Stimulated activated CD4-positive, alpha-beta T cell treated with anti-CD3 and anti-CD28 coated beads, Interleukin-12 subunit alpha, Interleukin-12 subunit beta, amount 100 ng/mL, for 48 hours (primary cell): ENCODE results near the gene CCS.
A peak's percentile ranks its signal among the peaks of the same experiment; 100 is the strongest.
"Not testable (repeated sequence)": the region's sequence is repeated elsewhere in the genome, so short reads cannot be mapped to it uniquely, and the experiment has no call there.

Experiments
- DNase-seq, 3 donors: peaks; one replicate each; pipeline ENCODE4 v3.0.0-alpha.2; 2020; ENCODE audit warnings: low read depth in 2 of 3, low spot score in 1 of 3

CCS gene

DNA sequence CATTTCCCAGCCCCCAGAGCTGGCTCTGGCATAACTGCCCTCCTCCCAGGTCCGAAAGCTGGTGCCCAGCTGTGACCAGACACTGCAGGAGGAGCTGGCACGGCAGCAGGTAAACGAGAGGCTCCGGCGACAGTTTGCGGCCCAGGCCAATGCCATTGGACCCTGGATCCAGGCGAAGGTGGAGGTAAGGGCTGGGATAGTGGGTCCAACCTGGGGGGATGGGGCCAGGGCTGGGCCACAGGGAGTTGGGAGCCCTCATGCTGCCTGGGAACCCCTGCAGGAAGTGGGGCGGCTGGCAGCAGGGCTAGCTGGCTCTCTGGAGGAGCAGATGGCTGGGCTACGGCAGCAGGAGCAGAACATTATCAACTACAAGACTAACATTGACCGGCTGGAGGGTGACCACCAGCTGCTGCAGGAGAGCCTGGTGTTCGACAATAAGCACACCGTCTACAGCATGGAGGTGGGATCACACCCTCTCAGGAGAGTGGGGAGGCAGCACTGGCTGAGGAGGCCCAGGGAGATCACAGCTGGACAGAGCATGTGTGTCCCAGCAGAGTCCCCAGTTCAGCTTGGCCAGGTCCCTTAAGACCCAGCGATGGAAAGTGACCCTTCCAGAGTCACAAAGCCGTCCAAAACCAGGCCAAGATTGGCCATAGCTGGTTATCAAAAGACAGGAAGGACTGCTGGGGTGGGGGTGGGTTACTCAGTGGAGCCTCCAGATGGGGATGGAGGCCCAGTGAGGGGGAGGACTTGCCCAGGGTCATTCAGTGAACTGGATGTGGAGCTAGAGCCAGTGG, 31.6 kb upstream of the CCS start:
- no peak for DNase-seq

DNA sequence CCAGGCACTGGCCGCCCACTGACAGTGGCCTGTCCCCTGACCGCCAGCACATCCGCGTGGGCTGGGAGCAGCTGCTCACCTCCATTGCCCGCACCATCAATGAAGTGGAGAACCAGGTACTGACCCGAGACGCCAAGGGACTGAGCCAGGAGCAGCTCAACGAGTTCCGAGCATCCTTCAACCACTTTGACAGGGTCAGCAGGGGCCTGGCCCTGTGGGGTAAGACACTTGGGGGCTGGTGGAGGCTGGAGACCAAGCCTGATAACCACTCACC, 31.1 kb upstream of the CCS start:
- no peak for DNase-seq

DNA sequence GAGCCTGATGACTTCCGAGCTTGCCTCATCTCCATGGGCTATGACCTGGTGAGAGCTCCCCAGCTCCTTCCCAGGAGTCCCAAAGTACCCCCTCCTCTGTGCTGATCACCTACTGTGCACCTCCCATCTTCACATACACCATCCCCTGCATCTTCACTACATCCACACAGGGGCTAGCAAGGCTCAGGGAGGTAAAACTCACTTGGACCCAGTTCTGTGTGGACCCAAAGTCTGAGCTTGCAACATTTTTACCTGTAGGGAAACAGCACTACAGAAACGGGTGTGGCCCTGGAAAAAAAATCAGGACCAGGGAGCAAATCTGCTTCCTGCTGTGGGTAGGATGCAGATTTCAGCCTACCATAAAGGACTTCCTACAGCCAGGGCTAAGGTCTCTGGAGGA, 30.7 kb upstream of the CCS start:
- DNase-seq: no peak

DNA sequence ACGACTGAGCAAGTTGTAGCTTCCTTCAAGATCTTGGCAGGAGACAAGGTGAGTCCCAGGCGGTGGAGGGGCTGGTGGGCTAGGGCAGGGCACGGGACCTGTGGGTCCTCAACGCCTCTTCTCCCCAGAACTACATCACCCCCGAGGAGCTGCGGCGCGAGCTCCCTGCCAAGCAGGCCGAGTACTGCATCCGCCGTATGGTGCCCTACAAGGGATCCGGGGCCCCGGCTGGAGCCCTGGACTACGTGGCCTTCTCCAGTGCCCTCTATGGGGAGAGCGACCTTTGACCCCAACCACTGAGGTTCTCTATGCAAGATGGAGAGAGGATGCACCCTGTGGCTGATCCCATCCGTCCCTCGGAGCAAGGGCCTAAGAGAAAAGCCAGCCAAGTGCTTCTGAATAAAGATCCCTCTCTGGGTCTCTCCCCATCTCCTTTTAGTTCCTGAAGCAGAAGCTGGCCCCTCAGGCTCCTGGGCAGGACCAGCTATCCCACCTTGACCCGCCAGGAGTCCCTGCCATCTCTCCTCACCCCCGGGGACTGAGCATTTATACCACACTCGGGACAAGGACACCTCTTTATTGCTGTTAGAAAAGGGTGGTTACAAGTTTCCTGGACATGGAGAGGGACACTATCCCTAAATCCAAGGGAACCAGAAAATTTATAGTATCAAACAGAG, 29.9 kb upstream of the CCS start:
- no peak for DNase-seq

DNA sequence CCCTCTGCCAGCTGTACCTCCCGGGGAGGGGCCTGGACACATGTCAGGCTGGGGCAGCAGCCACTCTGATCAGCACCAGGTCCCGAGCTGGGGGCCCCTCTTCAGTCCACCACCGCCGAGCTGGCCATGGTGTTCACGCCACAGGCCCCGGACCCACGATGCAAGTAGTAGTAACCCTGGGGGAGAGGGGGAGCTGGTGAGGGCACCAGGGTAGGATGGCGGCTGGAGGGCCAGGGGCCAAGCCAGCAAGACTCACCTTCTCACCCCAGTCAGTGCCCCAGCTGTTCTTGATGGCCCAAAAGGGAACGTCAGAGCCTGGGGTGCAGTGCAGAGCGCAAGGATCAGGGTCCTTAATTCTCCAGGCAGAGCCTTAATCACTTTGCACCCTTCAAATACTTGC, 29.2 kb upstream of the CCS start:
- no peak for DNase-seq

DNA sequence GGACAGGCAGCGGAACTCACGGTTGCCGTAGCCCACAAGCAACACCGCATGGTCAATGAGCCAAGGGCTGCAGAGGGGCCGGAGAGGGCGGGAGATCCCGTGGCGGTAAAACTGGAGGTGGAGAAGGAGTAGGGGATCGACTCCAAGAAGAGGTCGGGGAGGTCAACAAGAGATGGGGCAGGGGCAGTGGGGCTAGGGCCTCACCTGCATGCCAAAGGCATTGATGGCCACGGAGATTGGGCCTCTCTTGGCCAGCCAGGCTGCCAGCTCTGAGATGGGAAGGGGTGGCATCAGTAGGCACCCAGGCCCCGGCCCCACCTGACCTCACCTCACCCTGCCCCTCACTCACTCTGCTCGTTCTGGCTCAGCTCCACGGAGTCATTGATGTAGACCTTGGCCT, 28.4 kb upstream of the CCS start:
- no peak for DNase-seq

DNA sequence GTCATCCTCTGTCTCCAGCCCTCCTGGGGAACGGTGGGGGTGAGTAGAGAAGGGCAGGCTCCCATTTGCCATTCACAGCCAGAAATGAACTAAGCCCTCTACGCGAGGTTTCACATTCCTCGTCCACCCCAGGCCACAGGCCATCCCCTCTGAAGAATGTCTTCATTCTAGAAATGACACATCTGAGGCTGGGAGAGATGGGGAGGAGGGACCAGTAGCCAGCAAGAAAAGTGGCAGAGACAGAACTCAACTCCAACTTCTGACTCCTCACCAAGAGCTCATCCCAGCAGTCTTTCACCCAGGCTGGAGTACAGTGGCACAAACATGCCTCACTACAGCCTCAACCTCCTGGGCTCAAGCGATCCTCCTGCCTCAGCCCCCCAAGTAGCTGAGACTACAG, 28.0 kb upstream of the CCS start:
- no peak for DNase-seq

DNA sequence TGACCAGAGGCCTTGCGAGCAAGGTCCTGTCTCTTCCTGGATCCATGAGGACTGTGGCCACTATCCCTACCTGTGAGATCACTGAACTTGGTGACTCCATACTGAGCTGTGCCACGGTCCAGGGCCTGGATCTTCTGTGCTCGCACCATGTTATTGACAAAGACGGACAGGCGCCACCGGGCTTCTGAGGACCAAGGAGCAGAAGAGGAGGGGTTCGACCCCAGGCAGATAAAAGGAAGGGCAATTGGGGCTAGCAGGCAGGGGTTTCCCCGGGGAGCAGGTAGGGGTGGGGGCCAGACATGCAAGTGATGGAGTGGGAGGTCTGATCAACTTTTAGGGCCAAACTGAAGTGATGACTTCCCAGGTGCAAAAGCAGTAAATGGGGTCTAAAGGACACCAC, 26.8 kb upstream of the CCS start:
- DNase-seq: no peak

DNA sequence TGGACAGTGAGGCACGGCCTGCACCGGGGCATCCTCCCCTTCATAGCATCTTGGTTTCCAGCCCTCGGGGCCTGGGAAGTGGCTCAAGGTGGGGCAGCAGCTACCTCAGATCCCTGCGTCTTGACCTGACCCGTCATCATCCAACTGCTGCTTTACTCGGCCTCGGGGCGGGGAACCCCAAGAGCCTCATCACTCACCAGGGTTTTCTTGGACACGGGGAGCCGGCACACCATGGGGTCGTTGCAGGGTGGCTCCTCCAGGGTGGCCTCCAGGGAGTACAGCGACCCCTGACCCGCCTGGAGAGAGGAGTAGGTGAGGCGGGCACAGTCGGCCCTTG, 25.2 kb upstream of the CCS start:
- no peak for DNase-seq

DNA sequence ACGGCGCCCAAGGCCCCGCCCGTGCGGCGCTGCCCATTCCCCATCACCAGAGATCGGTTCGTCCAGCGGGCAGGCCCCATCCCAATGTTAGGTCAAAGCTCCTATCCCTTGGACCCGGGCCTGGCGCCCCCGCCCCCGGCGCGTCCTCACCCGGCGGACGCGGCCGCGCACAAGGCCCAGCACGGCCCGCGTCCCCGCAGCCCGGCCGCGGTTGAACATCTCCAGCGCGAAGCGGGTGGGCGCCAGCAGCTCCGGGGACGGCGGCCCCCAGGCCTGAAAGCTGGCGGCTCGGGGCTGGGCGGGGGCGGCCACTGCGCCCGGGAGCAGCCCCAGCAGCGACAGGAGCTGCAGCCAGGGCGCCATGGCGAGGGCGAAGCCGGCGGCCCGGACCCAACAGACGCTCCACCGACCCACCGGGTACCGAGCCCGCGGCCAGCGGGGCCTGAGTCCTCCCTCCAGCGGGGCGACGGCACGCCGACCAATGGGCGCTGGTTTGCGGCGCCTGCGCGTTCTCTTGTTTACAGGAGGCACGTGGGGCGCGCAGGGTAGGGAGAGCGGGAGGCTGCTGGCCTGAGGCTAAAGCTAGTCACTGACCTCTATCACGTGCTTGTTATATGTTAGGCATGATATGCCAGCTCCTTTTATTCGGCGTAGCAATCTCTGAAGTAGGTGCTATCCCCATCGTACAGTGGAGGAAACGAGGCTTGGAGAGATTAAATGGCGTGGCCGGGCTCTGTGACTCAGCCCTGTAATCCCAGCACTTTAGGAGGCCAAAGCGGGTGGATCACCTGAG, 24.7 kb upstream of the CCS start, which contains the start of gene CTSF:
Gene CTSF (minus strand): TSS at position 483 of the 793 bp plus-strand sequence. CDS start 120 bp downstream, at position 363.
- peak; percentile 35 to 68 (median 50) for DNase-seq

DNA sequence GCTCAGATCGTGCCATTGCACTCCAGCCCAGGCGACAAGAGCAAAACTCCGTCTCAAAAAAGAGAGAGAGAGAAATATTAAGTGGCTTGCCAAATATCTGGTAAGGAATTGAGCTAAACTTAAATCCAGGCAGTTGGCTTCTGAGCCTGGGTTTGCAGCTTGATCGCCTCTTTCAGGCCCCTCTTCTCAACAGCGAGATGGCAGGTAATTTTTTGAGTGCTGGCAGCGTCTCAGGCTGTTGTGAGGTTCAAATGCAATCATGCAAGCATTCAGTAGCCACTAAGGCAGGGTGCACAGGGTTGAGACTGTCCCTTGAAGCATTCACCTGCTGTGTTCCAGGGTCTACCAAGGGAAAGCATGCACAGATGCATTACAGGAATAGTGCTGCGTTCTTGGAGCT, 23.9 kb upstream of the CCS start:
- DNase-seq: no peak

DNA sequence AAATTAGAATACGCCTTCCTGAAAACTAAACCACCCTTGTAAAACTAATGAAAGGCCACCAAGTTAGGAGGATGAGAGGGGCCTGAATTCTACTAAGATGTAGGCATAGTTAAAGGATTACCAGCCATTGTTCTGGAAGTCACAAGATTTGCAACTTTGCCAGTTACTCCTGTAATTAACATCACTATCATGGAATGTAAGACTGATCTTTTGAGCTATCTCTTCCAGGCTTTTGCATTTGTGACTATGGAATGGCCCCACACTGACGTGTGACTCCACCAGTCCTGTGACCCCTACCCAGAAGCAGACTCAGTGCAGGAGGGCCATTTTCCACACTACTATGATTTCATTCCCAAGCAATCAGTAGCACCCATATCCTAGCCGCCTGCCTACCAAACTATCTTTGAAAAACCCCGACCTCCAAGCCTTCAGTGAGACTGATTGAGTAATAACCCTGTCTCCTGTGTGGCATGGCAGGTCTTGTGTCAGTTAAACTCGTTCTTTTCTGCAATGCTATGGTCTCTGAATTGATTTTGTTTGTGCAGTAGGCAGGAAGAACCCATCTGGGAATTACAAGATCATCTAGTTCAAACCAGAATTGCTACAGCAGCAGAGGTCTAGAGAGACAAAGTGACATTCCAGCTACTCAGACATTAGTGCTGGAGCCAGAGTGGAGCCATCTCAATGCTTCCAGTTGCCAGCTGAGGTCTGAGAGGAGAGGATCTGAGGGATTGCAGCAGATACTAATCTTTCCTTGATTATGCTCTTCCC, 22.7 kb upstream of the CCS start:
- DNase-seq: no peak

DNA sequence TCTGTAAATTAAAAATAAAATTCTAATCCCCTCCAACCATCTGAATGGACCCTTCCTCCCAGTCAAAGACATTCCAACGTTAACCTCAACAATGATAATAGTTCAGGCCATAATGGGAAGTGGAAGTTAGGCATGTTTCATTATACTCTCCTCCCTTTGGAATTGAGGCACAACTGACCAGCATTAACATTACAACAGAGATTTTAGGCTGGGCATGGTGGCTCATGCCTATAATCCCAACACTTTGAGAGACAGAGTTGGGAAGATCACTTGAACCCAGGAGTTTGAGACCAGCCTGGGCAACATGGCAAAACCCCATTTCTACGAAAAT, 22.2 kb upstream of the CCS start:
- no peak for DNase-seq

DNA sequence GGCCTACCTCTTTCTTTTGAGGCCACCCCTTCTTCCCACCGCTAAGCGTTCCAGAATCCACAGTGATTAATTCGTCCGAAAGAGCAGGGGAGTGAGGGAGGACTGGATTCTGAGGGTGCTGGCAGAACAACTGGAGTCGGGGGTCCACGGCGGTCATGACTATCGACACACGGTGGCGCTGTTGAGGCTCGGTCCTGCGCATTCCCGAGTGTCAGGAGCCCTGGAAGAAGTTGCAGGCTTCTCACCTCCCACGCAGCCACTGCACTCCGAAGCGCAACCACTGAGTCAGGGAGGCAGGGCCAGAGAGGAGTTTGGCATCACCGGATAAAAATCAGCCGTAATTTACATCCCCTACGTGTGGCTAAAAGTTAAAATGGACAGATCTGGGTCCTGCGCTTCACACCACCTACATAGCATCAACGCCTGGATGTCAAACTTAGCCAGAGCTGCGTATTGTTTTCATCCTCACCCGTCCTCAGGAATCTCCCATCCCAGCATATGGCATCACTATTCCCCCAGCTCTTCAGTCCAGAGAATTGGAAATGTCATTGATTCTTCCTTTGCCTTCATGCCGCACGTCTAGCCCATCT, 13.9 kb upstream of the CCS start:
- peak; percentile 74 to 87 (median 81) for DNase-seq

DNA sequence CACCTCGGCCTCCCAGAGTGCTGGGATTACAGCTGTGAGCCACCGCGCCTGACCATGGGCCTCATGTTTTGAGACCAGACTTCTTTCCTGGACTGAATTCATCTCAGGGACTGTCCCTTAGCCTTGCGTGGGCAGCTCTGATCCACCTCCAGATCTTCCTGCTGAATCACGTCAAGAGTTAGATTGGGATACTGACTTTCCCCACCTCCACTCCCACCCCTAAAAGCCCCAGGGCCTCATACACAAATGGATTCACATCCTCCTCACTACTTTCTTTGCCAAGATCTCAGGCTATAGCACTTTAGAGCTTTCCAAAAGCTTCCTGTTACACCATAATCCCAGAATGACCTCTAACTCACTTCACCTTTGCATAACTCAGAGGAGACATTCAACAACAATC, 12.2 kb upstream of the CCS start:
- DNase-seq: no peak

DNA sequence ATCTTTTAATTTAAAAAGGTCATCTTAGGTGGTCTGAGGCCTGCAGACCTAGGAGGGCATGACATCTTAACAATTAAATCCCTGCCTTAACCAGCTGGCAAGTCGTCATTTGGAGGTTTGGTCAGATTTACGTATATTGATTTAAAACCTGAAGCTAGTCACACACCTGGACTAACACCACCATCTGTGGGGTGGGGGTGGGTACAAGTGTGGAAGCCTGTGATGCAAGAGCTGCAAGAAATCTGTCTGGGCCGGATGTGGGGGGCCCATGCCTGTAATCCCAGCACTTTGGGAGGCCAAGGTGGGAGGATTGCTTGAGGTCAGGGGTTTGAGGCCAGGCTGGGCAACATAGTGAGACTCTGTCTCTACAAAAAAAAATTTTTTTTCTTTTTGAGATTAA, 11.7 kb upstream of the CCS start:
- no peak for DNase-seq

DNA sequence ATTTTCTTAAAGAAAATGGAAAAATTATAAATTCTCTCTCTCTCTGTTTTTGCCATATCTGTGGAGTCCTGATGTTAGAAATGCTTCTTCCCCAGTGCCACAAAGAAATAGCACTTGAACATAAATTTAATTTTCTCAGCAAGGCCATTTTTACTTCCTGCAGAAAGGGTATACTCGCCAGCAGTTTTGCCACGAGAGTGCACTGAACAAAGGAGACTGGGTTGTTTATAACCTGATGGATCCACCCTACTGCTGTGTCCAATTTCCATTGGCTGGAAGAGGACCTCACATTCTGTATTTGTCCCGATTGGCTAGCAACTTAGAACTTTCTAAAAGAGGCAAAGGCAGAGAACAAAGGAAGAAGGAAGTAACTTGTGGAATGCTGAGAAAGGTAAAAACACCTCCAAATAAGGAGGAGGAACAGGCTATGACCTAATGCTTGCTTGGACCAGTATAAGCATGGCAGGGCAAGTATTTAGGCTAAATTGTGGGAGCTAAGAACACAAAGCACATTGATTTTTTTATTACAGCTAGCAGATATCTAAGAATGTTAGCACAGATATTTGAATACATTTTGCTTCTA, 10.3 kb upstream of the CCS start:
- not testable (repeated sequence) for DNase-seq

DNA sequence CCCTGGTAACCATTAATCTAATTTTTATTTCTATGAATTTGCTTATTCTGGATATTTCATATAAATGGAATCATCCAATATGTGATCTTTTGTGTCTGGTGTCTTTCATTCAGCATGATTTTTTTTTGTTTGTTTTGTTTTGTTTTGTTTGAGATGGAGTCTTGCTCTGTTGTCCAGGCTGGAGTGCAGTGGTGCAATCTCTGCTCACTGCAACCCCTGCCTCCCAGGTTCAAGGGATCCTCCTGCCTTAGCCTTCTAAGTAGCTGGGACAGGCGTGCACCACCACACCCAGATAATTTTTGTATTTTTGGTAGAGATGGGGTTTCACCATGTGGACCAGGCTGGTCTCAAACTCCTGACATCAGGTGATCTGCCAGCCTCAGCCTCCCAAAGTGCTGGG, 7.5 kb upstream of the CCS start:
- not testable (repeated sequence) for DNase-seq

DNA sequence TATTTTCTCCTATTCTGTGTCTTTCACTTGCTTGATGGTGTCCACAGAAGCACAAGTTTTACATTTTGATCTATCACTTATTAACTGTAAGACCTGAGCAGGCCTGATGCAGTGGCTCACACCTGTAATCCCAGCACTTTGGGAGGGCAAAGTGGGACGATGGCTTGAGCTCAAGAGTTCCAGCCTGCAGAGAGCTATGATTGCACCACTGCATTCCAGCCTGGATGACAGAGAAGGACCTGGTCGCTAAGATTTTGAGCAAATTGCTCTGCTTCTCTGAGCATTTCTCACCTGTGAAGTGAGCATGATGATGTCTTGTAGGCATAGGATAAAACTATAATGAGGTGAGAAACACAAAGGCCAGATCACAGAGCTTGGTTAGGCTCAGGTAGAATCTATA, 6.8 kb upstream of the CCS start:
- DNase-seq: no peak

DNA sequence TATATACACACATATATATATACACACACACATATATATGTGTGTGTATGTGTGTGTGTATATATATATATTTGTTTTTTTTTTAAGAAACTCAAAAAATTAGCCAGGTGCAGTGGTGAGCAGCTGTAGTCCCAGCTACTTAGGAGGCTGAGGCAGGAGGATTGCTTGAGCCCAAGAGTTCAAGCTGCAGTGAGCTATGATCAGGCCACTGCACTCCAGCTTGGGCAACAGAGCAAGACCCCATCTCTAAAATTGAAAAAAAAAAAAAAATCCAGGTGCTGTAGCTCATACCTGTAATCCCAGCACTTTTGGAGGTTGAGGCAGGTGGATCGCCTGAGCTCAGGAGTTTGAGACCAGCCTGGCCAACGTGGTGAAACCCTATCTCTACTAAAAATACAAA, 3.7 kb upstream of the CCS start:
- not testable (repeated sequence) for DNase-seq
